HL-60 (cell line): ENCODE results near the gene KCNJ18.
"Not testable (repeated sequence)": the region's sequence is repeated elsewhere in the genome, so short reads cannot be mapped to it uniquely, and the experiment has no call there.

Experiments
- CTCF ChIP-seq: IDR thresholded peaks from one replicate; pipeline ENCODE4 v1.5.1; 2011; ENCODE audit warnings: low read length, control low read depth, inconsistent platforms; ENCODE audit not compliant: insufficient read depth
- GABPA ChIP-seq: IDR thresholded peaks from 2 replicates; pipeline ENCODE4 v1.6.1; 2012; ENCODE audit warnings: low read depth
- POLR2AphosphoS5 ChIP-seq: IDR thresholded peaks from 2 replicates; pipeline ENCODE4 v1.6.1; 2012; ENCODE audit warnings: low read depth
- REST ChIP-seq: IDR thresholded peaks from 2 replicates; pipeline ENCODE4 v1.6.1; 2012; ENCODE audit warnings: low read depth; ENCODE audit not compliant: insufficient replicate concordance

GRCh38 chr17:21745385-21746054 is 53.2 kb downstream of the KCNJ18 start:
- TF ChIP-seq CTCF, GABPA, REST, POLR2AphosphoS5: not testable (repeated sequence)
